CD8-positive, alpha-beta memory T cell (primary cell): Measurements from ENCODE around the gene NPAS3. TPM values are rescaled to one million over a fixed set of nuclear protein-coding genes. Genes with fewer than 3 reads are reported as not detected.

Experiments
- CTCF ChIA-PET: fragments of 350-600 bp; sonication (Branson Sonifier 250); formaldehyde crosslinking; loops from one replicate; lab custom pipeline; 2021; ENCODE audit warnings: antibody characterized with exemption; lab: Charles Lee
- POLR2A ChIA-PET: fragments of 350-600 bp; sonication (Branson Sonifier 250); formaldehyde crosslinking; loops from one replicate; lab custom pipeline; 2021; ENCODE audit warnings: antibody characterized with exemption; lab: Charles Lee
- DNase-seq, 5 donors: peaks; one replicate each; pipeline versions ENCODE4 v3.0.0 to v3.0.0-alpha.2; 2020 to 2022; ENCODE audit warnings: mixed read lengths in 1 of 5
- H3K27ac ChIP-seq: one replicate; pipeline ENCODE4 v1.7.0; 2013; ENCODE audit warnings: low read depth, mild to moderate bottlenecking, low read length, moderate library complexity
- H3K27me3 ChIP-seq: 2 replicates; pipeline ENCODE4 v1.7.0; 2013; ENCODE audit warnings: low read length, mild to moderate bottlenecking; ENCODE audit not compliant: insufficient read depth, poor library complexity, severe bottlenecking
- H3K36me3 ChIP-seq: 2 replicates; pipeline ENCODE4 v1.7.0; 2013; ENCODE audit warnings: mild to moderate bottlenecking, low read length, moderate library complexity; ENCODE audit not compliant: insufficient read depth
- H3K4me1 ChIP-seq: 2 replicates; pipeline ENCODE4 v1.7.0; 2013; ENCODE audit warnings: mild to moderate bottlenecking, low read length, moderate library complexity; ENCODE audit not compliant: insufficient read depth
- H3K4me3 ChIP-seq: 2 replicates; pipeline ENCODE4 v1.7.0; 2013; ENCODE audit warnings: mild to moderate bottlenecking, low read length
- H3K9me3 ChIP-seq: 2 replicates; pipeline ENCODE4 v1.7.0; 2013; ENCODE audit warnings: mild to moderate bottlenecking, low read length
- H3K27ac Mint-ChIP-seq, 8 donors: one replicate each; pipeline ENCODE4 v1.8.0; 2020 to 2021; ENCODE audit warnings: mixed read lengths in 8 of 8, mild to moderate bottlenecking in 6 of 8, inconsistent platforms in 3 of 8, moderate library complexity in 3 of 8
- H3K27me3 Mint-ChIP-seq, 2 donors: one replicate each; pipeline ENCODE4 v1.8.0; 2020 to 2021; ENCODE audit warnings: mixed read lengths in 2 of 2, mild to moderate bottlenecking in 1 of 2, moderate library complexity in 1 of 2
- H3K36me3 Mint-ChIP-seq, 3 donors: one replicate each; pipeline ENCODE4 v1.8.0; 2020 to 2021; ENCODE audit warnings: mixed read lengths in 3 of 3, inconsistent platforms in 1 of 3, mild to moderate bottlenecking in 1 of 3
- H3K4me1 Mint-ChIP-seq, 3 donors: one replicate each; pipeline ENCODE4 v1.8.0; 2020 to 2021; ENCODE audit warnings: mixed read lengths in 3 of 3, inconsistent platforms in 1 of 3, mild to moderate bottlenecking in 1 of 3
- H3K4me3 Mint-ChIP-seq, 7 donors: one replicate each; pipeline ENCODE4 v1.8.0; 2020 to 2021; ENCODE audit warnings: mixed read lengths in 7 of 7, mild to moderate bottlenecking in 6 of 7, moderate library complexity in 4 of 7, inconsistent platforms in 2 of 7
- H3K9me3 Mint-ChIP-seq, 5 donors: one replicate each; pipeline ENCODE4 v1.8.0; 2020 to 2022; ENCODE audit warnings: mixed read lengths in 5 of 5, mild to moderate bottlenecking in 3 of 5, moderate library complexity in 2 of 5, inconsistent platforms in 1 of 5
- polyA plus RNA-seq: library from polyadenylated mRNA; unstranded; fragments of 300-500 nt; fragmentation: Illumina TruSeq; gene quantifications from one replicate; pipeline ENCODE4 v1.2.3, GENCODE V29; 2021
- total RNA-seq, 2 experiments: library from RNA; stranded (reverse); gene quantifications; one replicate each; pipeline ENCODE4 v1.2.3, GENCODE V29; 2021

NPAS3 gene
- total and polyA plus RNA-seq, 3 experiments from 2014 or later: not detected

- H3K9me3 Mint-ChIP-seq: peaks cover 0 to 8% (median under 1%) of the 10 kb centered on the region in 5 donors
- no peak for DNase-seq
- no peaks in the 10 kb centered on the region for H3K9me3 ChIP-seq
- no peaks in the 10 kb centered on the region for H3K36me3 Mint-ChIP-seq
- ChIA-PET CTCF (no interaction called here), POLR2A (no interaction called here)
- no peaks in the 10 kb centered on the region for H3K27me3 ChIP-seq
- no peaks in the 10 kb centered on the region for H3K4me1 ChIP-seq
- no peak overlapping the region for H3K27ac Mint-ChIP-seq
- no peak overlapping the region for H3K4me3 Mint-ChIP-seq
- H3K4me1 Mint-ChIP-seq: no peaks in the 10 kb centered on the region
- no peaks in the 10 kb centered on the region for H3K36me3 ChIP-seq
- H3K27me3 Mint-ChIP-seq: peaks cover 0 to 4% of the 10 kb centered on the region in 2 donors
- H3K27ac ChIP-seq: no peak overlapping the region
- no peak overlapping the region for H3K4me3 ChIP-seq
Observed at GRCh38 chr14:33685026-33685425, 746.3 kb downstream of the NPAS3 start.

GRCh38 chr14:33685698-33686097, 747.0 kb downstream of the NPAS3 start:
- Histone ChIP-seq H3K9me3 (no peaks in the 10 kb centered on the region), H3K4me1 (no peaks in the 10 kb centered on the region), H3K27me3 (no peaks in the 10 kb centered on the region), H3K36me3 (no peaks in the 10 kb centered on the region), H3K4me3 (no peak overlapping the region), H3K27ac (no peak overlapping the region)
- H3K36me3 Mint-ChIP-seq: no peaks in the 10 kb centered on the region
- peaks cover 0 to 4% of the 10 kb centered on the region in 2 donors for H3K27me3 Mint-ChIP-seq
- DNase-seq: no peak
- H3K27ac Mint-ChIP-seq: no peak overlapping the region
- H3K4me3 Mint-ChIP-seq: no peak overlapping the region
- ChIA-PET POLR2A (no interaction called here), CTCF (no interaction called here)
- no peaks in the 10 kb centered on the region for H3K4me1 Mint-ChIP-seq
- peaks cover 0 to 8% (median 0%) of the 10 kb centered on the region in 5 donors for H3K9me3 Mint-ChIP-seq

GRCh38 chr14:33686218-33686617, 747.5 kb downstream of the NPAS3 start:
- POLR2A ChIA-PET: no interaction called here
- no peak for DNase-seq

GRCh38 chr14:33686856-33687255, 748.2 kb downstream of the NPAS3 start:
- H3K27me3 ChIP-seq: no peaks in the 10 kb centered on the region
- H3K4me1 Mint-ChIP-seq: no peaks in the 10 kb centered on the region
- no peaks in the 10 kb centered on the region for H3K36me3 Mint-ChIP-seq
- no peaks in the 10 kb centered on the region for H3K4me1 ChIP-seq
- no peak overlapping the region for H3K4me3 Mint-ChIP-seq
- peaks cover 0 to 8% (median 0%) of the 10 kb centered on the region in 5 donors for H3K9me3 Mint-ChIP-seq
- H3K27ac ChIP-seq: no peak overlapping the region
- no peak overlapping the region for H3K27ac Mint-ChIP-seq
- no peaks in the 10 kb centered on the region for H3K36me3 ChIP-seq
- H3K9me3 ChIP-seq: no peaks in the 10 kb centered on the region
- peaks cover 0 to 7% of the 10 kb centered on the region in 2 donors for H3K27me3 Mint-ChIP-seq
- no peak overlapping the region for H3K4me3 ChIP-seq
- ChIA-PET CTCF (no interaction called here), POLR2A (no interaction called here)
- no peak for DNase-seq

More at GRCh38 chr14:33686218-33686617, 747.5 kb downstream of the NPAS3 start:
- no peaks in the 10 kb centered on the region for H3K27me3 ChIP-seq
- no peaks in the 10 kb centered on the region for H3K9me3 ChIP-seq
- CTCF ChIA-PET: no interaction called here
- H3K4me1 Mint-ChIP-seq: no peaks in the 10 kb centered on the region
- no peak overlapping the region for H3K4me3 Mint-ChIP-seq
- H3K36me3 ChIP-seq: no peaks in the 10 kb centered on the region
- no peaks in the 10 kb centered on the region for H3K36me3 Mint-ChIP-seq
- no peak overlapping the region for H3K27ac ChIP-seq
- no peaks in the 10 kb centered on the region for H3K4me1 ChIP-seq
- H3K27ac Mint-ChIP-seq: no peak overlapping the region
- peaks cover 0 to 7% of the 10 kb centered on the region in 2 donors for H3K27me3 Mint-ChIP-seq
- peaks cover 0 to 8% (median 0%) of the 10 kb centered on the region in 5 donors for H3K9me3 Mint-ChIP-seq
- H3K4me3 ChIP-seq: no peak overlapping the region

GRCh38 chr14:33689680-33690079, 751.0 kb downstream of the NPAS3 start:
- Histone ChIP-seq H3K36me3 (no peaks in the 10 kb centered on the region), H3K27me3 (no peaks in the 10 kb centered on the region), H3K27ac (no peak overlapping the region), H3K4me3 (no peak overlapping the region), H3K4me1 (no peaks in the 10 kb centered on the region), H3K9me3 (no peaks in the 10 kb centered on the region)
- no peaks in the 10 kb centered on the region for H3K36me3 Mint-ChIP-seq
- peaks cover 0 to 6% (median 0%) of the 10 kb centered on the region in 5 donors for H3K9me3 Mint-ChIP-seq
- H3K27ac Mint-ChIP-seq: no peak overlapping the region
- DNase-seq: no peak
- H3K27me3 Mint-ChIP-seq: peaks cover 0 to 7% of the 10 kb centered on the region in 2 donors
- H3K4me3 Mint-ChIP-seq: no peak overlapping the region
- ChIA-PET CTCF (no interaction called here), POLR2A (no interaction called here)
- H3K4me1 Mint-ChIP-seq: no peaks in the 10 kb centered on the region

- Mint-ChIP-seq H3K36me3 (no peaks in the 10 kb centered on the region), H3K9me3 (no peaks in the 10 kb centered on the region), H3K27ac (no peak overlapping the region), H3K4me1 (no peaks in the 10 kb centered on the region), H3K27me3 (peaks cover 0 to 4% of the 10 kb centered on the region in 2 donors), H3K4me3 (no peak overlapping the region)
- Histone ChIP-seq H3K36me3 (no peaks in the 10 kb centered on the region), H3K4me1 (no peaks in the 10 kb centered on the region), H3K27me3 (no peaks in the 10 kb centered on the region), H3K9me3 (no peaks in the 10 kb centered on the region), H3K27ac (no peak overlapping the region), H3K4me3 (no peak overlapping the region)
- ChIA-PET CTCF (no interaction called here), POLR2A (no interaction called here)
- DNase-seq: no peak
Observed at GRCh38 chr14:33691907-33692306, 753.2 kb downstream of the NPAS3 start.

- no peak overlapping the region for H3K4me3 ChIP-seq
- peaks cover 0 to 4% of the 10 kb centered on the region in 2 donors for H3K27me3 Mint-ChIP-seq
- H3K9me3 Mint-ChIP-seq: no peaks in the 10 kb centered on the region
- ChIA-PET POLR2A (no interaction called here), CTCF (no interaction called here)
- no peaks in the 10 kb centered on the region for H3K27me3 ChIP-seq
- DNase-seq: no peak
- no peak overlapping the region for H3K4me3 Mint-ChIP-seq
- no peaks in the 10 kb centered on the region for H3K4me1 Mint-ChIP-seq
- H3K4me1 ChIP-seq: no peaks in the 10 kb centered on the region
- no peak overlapping the region for H3K27ac ChIP-seq
- H3K36me3 ChIP-seq: no peaks in the 10 kb centered on the region
- no peaks in the 10 kb centered on the region for H3K9me3 ChIP-seq
- H3K36me3 Mint-ChIP-seq: no peaks in the 10 kb centered on the region
- no peak overlapping the region for H3K27ac Mint-ChIP-seq
Observed at GRCh38 chr14:33692762-33693161, 754.1 kb downstream of the NPAS3 start.

GRCh38 chr14:33693237-33693636, 754.6 kb downstream of the NPAS3 start:
- H3K4me1 Mint-ChIP-seq: no peaks in the 10 kb centered on the region
- no peak for DNase-seq
- no peak overlapping the region for H3K27ac Mint-ChIP-seq
- no peaks in the 10 kb centered on the region for H3K27me3 ChIP-seq
- H3K9me3 ChIP-seq: no peaks in the 10 kb centered on the region
- peaks cover 0 to 4% of the 10 kb centered on the region in 2 donors for H3K27me3 Mint-ChIP-seq
- no peaks in the 10 kb centered on the region for H3K36me3 Mint-ChIP-seq
- no peak overlapping the region for H3K4me3 ChIP-seq
- H3K27ac ChIP-seq: no peak overlapping the region
- H3K4me1 ChIP-seq: no peaks in the 10 kb centered on the region
- H3K4me3 Mint-ChIP-seq: no peak overlapping the region
- POLR2A ChIA-PET: no interaction called here
- no peaks in the 10 kb centered on the region for H3K36me3 ChIP-seq
- no peaks in the 10 kb centered on the region for H3K9me3 Mint-ChIP-seq
- CTCF ChIA-PET: no interaction called here

- POLR2A ChIA-PET: no interaction called here
Observed at GRCh38 chr14:33696165-33696564, 757.5 kb downstream of the NPAS3 start.

More at GRCh38 chr14:33696165-33696564, 757.5 kb downstream of the NPAS3 start:
- Mint-ChIP-seq H3K27me3 (no peaks in the 10 kb centered on the region), H3K36me3 (no peaks in the 10 kb centered on the region), H3K9me3 (no peaks in the 10 kb centered on the region), H3K4me1 (no peaks in the 10 kb centered on the region), H3K27ac (no peak overlapping the region), H3K4me3 (no peak overlapping the region)
- H3K27me3 ChIP-seq: no peaks in the 10 kb centered on the region
- no peaks in the 10 kb centered on the region for H3K36me3 ChIP-seq
- H3K27ac ChIP-seq: no peak overlapping the region
- CTCF ChIA-PET: no interaction called here
- no peaks in the 10 kb centered on the region for H3K9me3 ChIP-seq
- no peaks in the 10 kb centered on the region for H3K4me1 ChIP-seq
- H3K4me3 ChIP-seq: no peak overlapping the region
- DNase-seq: no peak
